ENCODE measurements around the gene PNPLA3.
A peak's percentile ranks its signal among the peaks of the same experiment; 100 is the strongest.
"Not testable (repeated sequence)": the region's sequence is repeated elsewhere in the genome, so short reads cannot be mapped to it uniquely, and the experiment has no call there.

DNA sequence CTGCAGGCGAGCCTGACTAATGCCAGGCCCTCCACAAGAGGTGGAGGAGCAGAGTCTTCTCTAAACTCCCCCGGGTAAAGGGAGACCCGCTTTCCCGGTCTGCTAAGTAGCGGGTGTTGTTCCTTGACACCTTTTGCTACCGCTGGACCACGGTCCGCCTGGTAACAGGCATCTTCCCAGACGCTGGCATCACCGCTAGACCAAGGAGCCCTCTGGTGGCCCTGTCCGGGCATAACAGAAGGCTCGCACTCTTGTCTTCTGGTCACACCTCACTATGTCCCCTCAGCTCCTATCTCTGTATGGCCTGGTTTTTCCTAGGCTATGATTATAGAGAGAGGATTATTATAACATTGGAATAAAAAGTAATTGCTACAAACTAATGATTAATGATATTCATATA, 19.2 kb upstream of the PNPLA3 start:
- TF ChIP-seq, protein P1, sequence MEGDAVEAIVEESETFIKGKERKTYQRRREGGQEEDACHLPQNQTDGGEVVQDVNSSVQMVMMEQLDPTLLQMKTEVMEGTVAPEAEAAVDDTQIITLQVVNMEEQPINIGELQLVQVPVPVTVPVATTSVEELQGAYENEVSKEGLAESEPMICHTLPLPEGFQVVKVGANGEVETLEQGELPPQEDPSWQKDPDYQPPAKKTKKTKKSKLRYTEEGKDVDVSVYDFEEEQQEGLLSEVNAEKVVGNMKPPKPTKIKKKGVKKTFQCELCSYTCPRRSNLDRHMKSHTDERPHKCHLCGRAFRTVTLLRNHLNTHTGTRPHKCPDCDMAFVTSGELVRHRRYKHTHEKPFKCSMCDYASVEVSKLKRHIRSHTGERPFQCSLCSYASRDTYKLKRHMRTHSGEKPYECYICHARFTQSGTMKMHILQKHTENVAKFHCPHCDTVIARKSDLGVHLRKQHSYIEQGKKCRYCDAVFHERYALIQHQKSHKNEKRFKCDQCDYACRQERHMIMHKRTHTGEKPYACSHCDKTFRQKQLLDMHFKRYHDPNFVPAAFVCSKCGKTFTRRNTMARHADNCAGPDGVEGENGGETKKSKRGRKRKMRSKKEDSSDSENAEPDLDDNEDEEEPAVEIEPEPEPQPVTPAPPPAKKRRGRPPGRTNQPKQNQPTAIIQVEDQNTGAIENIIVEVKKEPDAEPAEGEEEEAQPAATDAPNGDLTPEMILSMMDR (IDR thresholded peaks at IDR 0.05), result peak in 10 of 12 donors; percentile 16 to 46 (median 34)
- not testable (repeated sequence) for TF ChIP-seq POLR2A (IDR thresholded peaks at IDR 0.05)

Measured in heart left ventricle (tissue), 13 donors.